ENCODE data around the gene KCNQ2.

GRCh38 chr20:63499338-63499969 lies 27.0 kb upstream of the KCNQ2 start:
- TF ChIP-seq POLR2A (IDR thresholded peaks at IDR 0.05) (no peak), CTCF (IDR thresholded peaks at IDR 0.05) (no peak)
